Measurements from ENCODE around the gene RAD23A.

DNA sequence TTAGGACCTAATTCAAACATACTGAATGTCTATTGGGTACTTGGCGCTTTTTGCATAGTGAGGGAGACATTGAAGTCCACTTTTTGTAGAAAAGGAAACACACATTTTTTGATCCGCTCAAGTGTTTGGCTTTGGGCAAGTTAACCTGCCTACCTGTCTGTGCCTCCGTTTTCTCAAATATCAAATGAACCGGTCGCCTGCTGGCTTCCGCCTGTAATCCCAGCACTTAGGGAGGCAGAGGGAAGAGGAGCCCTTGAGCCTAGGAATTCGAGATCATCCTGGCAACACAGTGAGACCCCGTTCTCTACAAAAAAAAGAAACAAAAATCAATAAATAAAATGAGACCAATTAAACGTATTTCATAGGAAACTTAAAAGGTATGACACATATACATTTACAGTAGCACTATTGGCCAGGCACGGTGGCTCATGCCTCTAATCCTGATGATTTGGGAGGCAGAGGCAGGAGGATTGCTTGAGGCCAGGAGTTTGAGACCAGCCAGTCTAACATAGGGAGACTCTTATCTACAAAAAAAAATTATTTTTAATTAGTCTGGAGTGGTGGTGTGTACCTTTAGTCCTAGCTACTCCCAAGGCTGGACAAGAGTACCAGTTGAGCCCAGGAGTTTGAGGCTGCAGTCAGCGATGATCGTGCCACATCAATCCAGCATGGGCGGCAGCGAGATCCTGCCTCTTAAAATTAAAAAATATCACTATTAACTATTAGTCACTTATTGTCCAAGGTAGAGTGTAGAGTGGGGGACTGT lies 1.3 kb downstream of the RAD23A start:
- TF ChIP-seq, protein P1, sequence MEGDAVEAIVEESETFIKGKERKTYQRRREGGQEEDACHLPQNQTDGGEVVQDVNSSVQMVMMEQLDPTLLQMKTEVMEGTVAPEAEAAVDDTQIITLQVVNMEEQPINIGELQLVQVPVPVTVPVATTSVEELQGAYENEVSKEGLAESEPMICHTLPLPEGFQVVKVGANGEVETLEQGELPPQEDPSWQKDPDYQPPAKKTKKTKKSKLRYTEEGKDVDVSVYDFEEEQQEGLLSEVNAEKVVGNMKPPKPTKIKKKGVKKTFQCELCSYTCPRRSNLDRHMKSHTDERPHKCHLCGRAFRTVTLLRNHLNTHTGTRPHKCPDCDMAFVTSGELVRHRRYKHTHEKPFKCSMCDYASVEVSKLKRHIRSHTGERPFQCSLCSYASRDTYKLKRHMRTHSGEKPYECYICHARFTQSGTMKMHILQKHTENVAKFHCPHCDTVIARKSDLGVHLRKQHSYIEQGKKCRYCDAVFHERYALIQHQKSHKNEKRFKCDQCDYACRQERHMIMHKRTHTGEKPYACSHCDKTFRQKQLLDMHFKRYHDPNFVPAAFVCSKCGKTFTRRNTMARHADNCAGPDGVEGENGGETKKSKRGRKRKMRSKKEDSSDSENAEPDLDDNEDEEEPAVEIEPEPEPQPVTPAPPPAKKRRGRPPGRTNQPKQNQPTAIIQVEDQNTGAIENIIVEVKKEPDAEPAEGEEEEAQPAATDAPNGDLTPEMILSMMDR (IDR thresholded peaks at IDR 0.05), result no peak
- TF ChIP-seq POLR2A (IDR thresholded peaks at IDR 0.05), result no peak
